HCEC 1CT (cell line): ENCODE data around the gene HSPB9.

Source experiments
- DNase-seq: peaks from one replicate; pipeline ENCODE4 v3.0.0-alpha.2; 2017

The HSPB9 gene

DNA sequence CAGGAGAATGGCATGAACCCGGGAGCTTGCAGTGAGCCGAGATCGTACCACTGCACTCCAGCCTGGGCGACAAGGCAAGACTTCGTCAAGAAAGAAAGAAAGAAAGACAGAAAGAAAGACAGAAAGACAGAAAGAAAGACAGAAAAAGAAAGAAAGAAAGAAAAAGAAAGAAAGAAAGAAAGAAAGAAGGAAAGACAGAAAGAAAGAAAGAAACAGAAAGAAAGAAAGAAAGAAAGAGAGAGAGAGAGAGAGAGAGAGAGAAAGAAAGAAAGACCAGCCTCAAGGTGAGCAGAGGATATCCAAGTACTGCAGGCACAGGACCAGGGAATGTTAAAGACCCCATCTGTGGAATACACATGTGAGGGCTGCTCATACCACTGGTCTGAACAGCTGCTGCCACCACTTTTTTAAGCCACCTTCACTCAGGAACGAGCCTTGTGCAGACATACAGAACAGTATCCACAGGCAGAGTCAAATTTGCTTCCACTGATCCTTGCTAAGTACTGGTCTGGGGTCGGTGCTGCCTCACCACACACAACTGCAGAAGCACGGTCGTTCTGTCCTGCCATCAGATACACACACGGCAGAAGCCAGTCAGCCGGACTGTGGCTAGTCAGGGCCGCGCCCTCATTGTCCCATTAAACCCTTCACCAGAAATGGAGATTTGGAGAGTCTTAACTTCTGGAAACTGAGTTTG, 24.5 kb downstream of the HSPB9 start:
- DNase-seq = no peak

DNA sequence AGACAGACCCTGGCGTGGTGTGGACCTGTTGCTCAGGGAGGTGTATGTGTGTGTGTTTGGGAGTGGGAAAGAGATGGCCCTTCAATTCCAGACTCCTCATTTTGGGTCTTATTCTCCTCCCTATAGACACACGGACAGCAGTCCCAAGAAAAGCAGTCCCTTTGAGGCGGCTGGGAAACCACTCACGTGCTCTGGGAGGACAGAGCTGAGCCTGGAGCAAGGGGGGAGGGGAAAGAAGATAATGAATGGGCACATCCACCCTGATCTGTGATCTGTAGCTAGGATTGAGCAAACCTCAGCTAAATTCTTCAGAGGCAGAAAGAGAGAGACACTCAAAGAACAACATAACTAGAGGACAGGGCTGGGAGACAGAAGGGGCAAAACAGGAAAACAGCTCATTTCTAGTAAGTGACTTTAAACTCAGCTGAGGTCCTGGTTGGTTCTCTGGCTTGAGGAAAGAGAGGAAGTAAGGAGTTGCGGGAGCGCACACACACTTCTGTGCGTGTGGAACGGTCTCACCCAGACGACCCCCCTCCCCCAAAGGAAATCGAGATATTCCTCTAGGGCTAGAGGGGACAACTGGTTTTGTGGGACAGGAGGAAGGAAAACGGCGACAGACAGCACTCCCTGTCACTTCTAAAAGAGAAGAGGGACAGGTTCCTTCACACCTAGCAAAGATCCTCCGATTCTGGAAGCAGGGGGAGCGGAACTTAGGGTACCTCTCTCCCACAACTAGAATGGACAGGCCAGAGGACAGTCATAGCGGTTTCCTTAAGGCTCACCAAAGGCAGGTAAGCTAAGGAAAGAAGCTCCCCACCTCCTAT, 31.5 kb downstream of the HSPB9 start:
- no peak for DNase-seq

DNA sequence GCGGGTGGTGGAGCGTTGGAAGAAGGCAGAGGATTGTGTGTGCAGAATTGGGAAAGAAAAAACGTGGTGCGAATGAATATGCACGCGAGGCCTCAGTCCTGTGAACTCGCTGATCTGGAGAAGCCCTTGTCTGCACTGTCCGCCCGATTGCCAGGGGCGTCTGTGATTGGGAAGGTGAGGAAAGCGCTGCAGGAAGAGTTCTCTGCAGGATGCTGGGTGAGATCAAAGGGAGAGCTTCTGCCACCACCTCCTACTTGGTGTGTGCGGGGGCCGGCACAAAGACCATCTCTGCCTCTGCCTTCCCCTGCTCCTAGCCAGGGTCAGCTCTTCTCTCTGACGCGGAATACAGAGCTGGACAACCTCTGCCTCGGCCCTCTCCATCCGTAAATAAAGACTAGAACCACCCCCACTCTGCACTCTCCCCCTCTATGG, 33.0 kb downstream of the HSPB9 start:
- DNase-seq = no peak

DNA sequence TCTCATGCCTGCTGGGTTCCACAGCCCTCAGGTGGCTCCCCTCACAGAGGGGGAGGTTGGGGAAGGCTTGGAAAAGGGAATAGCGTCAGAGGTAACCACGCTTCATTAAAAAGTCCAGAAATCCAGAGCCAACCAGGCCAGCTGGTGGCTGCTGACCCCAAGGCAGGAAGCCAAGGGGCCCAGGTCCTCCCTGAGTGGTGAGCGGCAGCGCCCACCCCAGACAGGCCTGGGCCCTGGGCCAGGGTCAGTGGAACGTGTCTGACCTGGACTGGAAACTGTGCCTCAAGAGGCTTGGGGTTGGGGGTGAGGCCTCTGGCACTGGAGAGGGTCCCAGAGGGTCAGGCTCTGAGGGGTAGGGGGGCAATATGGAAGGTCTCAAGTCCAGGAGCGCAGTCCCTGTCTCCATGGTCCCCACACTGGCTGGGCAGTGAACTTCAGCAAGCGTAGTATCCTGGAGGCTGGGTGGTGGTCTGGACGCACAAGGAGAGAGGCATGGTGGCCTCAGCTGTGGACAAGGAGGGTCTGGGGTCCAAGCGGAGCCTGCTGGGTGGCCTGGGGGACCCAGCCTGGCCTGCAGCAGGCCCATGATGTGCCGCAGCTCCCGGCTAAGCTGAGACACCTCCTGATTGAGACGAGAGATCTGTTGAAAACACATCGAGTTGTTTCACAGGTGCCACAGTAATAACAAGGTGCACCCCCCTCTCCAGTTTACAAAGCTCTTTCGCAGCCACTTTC, 37.4 kb downstream of the HSPB9 start:
- no peak for DNase-seq

DNA sequence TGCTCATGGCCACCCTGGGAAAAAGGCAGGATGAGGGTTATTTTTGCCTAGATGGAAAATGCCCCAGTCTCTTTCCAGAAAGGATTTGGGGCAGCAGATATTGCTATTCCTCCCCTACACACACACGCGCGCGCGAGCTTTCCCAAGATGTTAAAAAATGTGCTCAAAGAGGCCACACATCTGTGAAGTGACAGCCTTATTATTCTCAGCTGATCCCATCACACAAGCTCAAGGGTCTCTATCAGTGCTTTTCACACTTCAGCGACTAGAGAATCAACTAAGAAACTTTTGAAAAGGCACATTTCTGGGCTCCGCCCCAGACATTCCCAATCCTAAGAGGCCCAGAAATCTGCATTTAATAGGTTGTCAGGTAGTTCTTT, 37.9 kb downstream of the HSPB9 start:
- DNase-seq = no peak

DNA sequence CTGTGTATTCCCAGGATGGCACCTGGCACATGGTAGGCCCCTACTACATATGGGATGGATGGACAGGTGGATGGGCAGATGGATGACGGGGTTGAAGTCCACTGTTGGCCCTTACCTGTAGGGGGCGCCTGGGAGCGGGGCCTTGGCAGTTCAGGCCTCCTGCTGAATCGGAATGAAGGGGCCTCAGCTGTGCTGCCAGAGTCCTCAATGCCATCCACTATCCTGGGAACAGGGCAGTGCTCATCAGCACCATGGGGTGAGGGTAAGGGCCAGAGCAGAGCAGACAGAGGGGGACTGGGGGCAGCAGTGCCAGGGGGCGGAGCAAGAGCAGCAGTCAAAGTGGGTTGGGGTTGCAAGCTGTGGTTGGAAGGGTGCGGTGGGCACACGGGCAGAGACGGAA, 40.5 kb downstream of the HSPB9 start:
- DNase-seq = no peak

DNA sequence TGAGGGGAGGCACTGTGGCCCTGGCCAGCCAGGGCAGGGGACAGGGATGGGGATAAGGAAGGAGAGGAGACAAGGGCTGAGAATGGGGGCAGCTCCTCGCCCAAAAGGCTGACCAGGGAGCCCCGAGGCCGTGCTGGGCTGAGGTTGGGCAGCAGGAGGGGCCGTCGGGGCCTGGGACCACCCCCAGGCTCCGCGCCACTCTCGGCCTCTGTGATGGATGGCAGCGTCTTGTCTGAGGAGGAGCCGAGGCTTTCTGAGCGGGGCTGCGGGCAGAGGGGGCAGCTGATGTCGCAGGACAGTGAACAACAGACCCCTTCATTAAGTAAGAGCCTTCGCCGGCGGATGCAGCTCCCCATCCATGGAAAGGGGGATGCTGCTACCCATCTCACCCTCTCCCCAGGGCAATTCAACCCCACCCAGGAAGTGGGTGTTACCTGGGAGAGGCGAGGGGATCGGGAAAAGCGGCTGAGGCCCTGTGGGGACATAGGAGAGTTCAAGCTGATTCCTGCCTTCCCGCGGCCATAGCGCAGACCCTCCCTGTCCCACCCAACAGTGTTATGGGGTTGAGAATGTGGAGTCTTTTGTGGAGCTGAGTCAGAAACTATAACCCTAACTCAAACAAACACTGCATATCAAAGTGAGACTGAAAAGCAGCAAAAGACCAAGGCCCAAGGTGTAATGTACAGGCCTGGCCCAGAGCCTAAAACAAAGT, 41.2 kb downstream of the HSPB9 start:
- no peak for DNase-seq

DNA sequence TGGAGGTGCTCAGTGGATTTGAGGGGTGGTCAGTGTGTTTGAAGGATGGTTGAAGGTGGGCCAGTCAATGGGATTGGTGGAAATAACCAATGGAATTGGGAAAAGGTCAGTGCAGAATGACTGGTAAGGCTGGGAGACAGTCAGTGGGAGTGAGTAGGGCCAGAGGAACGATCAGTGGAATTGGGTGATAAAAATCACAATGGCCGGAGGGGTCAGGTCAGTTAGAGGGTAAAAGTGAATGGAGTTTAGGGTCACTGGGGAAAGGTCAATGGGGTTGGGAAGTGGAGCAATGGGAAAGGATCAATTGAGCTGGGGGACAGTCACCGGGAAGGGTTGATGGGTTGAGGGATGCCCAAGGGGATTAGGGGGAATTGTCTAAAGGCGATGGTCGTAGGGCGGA, 43.1 kb downstream of the HSPB9 start:
- DNase-seq = no peak

DNA sequence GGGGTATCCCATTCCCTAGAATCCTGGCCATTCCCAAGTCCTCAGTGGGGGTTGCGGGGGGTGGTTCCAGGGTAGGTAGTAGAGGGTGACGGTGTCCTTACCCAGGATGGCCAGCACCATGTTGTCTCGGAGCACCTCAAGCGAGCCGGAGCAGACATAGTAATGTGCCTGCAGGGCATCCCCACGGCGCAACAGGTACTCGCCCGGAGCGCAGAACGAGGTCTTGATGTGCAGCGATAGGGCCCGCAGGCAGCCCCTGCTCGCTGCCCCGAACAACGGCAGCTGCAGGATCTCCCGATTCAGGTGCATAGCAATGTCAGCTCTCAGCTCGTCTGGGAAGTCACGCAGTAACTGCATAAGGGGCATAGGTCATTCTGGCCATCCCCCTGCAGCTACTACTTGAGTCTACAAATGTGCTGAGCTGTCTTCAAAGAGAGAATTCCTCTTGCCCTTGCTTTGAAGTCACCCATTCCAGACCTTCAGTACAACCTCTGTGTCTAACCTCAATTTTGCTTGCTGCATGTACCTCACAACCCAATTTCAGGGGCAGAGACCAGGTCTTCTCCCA, 43.7 kb downstream of the HSPB9 start:
- DNase-seq = no peak

DNA sequence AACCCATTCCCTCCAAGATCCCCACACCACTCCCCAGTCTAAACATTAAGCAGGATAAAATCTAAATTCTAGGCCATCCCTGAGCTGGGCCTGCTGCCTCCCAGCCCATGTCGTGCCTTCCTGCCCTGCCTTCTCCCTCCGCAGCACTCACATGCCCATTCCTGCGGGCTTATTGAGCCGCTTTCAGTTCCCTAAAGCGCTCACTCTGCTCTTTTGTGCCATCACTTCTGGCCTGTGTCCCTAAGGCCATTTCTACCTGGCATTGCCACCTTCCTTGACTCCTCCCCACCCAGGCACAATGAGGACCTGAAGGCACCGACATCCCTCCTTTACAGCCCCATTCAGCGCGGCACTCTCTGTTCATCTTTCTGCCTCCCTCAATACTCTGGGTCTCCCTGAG, 45.2 kb downstream of the HSPB9 start:
- DNase-seq = no peak

DNA sequence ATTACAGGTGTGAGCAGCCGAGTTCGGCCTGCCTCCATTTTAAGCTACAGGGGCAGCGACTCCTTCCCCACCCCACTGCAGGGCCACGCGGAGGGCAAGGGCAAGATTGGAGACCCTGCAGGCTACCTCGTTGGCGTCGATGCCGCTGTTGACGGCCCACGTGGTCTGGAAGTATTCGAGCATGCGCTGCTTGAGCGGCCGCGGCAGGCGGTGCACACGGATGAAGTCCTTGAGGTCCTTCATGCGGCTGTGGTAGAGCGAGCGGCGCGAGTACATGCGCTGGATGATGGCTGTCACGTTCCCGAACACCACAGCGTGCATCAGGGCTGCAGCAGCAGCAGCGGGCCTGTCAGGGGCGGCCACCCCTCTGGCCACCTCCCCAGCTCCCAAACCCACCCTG, 46.7 kb downstream of the HSPB9 start:
- DNase-seq = no peak

DNA sequence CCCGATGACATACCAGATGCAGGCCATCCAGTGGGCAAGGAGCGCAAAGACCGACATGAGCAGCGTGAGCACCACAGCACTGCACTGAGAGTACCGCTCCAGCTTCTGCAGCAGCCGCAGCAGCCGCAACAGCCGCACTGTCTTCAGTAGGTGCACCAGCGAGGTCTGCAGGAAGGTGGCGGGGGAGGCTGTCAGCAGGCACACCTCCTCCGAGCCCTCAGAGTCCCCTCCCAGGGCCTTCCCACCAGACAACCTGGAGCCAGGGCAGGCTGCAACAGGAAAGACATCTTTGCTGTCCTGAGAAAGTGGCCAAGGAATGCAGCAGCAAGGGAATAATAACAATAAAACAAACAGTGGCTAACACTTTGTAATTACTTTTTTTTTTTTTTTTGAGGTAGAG, 49.2 kb downstream of the HSPB9 start:
- no peak for DNase-seq
